ENCODE results near the gene HSPB2. TPM values are rescaled to one million over a fixed set of nuclear protein-coding genes. Genes with fewer than 3 reads are reported as not detected.

The HSPB2 gene
- total RNA-seq, 2 experiments from 2014 or later, result not detected

DNA sequence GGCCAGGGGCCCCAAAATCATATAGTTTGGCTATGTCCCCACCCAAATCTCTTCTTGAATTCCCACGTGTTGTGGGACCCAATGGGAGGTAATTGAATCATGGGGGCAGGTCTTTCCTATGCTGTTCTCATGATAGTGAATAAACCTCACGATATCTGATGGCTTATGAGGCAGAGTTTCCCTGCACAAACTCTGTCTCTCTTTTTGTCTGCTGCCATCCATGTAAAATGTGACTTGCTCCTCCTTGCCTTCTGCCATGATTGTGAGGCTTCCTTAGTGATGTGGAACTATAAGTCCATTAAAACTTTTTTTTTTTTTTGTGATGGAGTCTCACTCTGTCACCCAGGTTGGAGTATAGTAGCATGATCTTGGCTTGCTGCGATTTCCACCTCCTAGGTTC is 39.0 kb downstream of the HSPB2 start:
- no peaks in the 10 kb centered on the region for H3K9me3 Mint-ChIP-seq (ENCODE audit: low read depth)
- DNase-seq, result no peak
- no peak overlapping the region for H3K27ac Mint-ChIP-seq
- no peak overlapping the region for H3K4me3 Mint-ChIP-seq
- ChIA-PET CTCF (no interaction called here), POLR2A (no interaction called here)
- intact Hi-C loops (cut with DNase I, micrococcal nuclease), result no loop called here
- no peaks in the 10 kb centered on the region for H3K36me3 Mint-ChIP-seq (ENCODE audit: low read depth)
- ATAC-seq, result no peak
- H3K27me3 Mint-ChIP-seq, result no peaks in the 10 kb centered on the region
- peaks cover 9% of the 10 kb centered on the region for H3K4me1 Mint-ChIP-seq

DNA sequence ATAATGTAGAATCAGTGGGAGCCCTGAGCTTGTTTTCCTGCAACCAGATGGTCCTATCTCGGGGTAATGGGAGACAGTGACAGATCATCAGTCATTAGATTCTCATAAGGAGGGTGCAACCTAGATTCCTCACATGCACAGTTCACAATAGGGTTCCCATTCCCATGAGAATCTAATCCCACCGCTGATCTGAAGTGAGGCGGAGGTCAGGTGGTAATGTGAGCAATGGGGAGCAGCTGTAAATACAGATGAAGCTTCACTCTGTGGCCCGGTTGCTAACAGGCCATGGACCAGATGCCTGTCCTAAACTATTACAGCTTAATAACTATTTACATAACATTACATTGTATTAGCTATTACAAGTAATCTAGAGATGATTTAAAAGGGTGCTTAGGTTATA is 41.6 kb downstream of the HSPB2 start:
- Mint-ChIP-seq H3K36me3 (ENCODE audit: low read depth) (no peaks in the 10 kb centered on the region), H3K27me3 (no peaks in the 10 kb centered on the region), H3K27ac (no peak overlapping the region), H3K4me3 (no peak overlapping the region), H3K9me3 (ENCODE audit: low read depth) (no peaks in the 10 kb centered on the region), H3K4me1 (peaks cover 9% of the 10 kb centered on the region)
- POLR2A ChIA-PET, result no interaction called here
- no peak for ATAC-seq
- CTCF ChIA-PET, result interaction anchor here (0.6 to 1.1 kb wide), 3 partner anchors 12 to 249 kb away, joined by 3 to 4 read pairs (median 3); no protein-coding TSS in a partner anchor
- intact Hi-C loops (cut with DNase I, micrococcal nuclease), result no loop called here
- no peak for DNase-seq

DNA sequence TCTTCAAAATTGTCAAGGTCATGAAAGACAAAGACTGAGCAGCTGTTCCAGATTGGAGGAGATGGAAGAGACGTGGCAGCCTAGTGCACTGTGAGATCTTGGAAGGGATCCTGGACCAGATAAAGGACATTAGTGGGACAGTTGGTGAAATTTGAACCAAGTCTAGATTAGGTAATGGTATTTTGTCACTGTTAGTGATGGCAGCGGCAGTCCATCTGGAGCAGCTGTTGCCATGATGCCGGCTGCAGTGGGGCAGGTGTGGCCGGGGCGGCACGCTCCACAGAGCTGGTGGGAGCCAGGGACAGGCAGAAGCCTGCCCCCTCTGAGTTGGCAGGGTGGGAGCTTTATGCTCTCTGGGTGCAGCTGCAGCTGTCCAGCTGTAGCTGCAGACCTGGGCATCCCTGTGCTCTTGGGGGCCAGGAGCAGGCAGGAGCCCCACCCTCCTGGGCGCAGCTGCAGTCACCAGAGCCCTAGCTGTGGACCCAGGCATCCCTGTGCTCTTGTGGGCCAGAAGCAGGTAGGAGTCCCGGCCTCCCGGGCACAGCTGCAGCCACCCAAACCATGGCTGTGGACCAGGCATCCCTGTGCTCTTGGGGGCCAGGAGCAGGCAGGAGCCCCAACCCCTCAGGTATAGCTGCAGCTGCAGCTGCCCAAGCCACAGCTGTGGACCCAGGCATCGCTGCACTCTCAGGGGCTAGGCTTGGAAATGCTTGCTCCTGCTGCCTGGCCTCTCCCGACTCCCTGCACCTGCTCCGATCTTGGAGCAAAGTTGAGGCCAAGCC is 45.3 kb downstream of the HSPB2 start:
- Mint-ChIP-seq H3K27ac (no peak overlapping the region), H3K4me1 (no peaks in the 10 kb centered on the region), H3K36me3 (ENCODE audit: low read depth) (no peaks in the 10 kb centered on the region), H3K9me3 (ENCODE audit: low read depth) (no peaks in the 10 kb centered on the region), H3K27me3 (no peaks in the 10 kb centered on the region), H3K4me3 (no peak overlapping the region)
- intact Hi-C loops (cut with DNase I, micrococcal nuclease), result no loop called here
- POLR2A ChIA-PET, result no interaction called here
- CTCF ChIA-PET, result interaction anchor here (0.6 kb wide), 1 partner anchor 20 kb away, joined by 4 read pairs; no protein-coding TSS in a partner anchor
- DNase-seq (no peak), ATAC-seq (no peak)

DNA sequence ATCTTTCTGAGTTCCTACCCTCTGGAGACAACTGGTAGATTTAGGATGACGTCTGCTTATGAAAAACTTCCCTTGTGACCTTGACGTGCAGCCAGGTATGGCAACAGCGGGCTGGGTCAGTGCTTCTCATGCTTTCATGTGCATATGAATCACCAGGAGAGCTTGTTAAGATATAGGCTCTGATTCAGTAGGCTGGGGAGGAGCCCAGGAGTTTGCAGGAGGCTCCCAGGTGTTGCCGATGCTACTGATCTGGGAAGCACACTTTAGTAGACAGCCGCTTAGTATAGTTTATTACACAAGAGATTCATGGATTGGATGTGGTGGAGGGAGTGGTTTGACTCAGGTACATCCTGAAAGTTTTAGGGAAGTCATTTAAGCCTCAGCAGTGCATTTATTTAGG is 48.4 kb downstream of the HSPB2 start:
- Mint-ChIP-seq H3K4me1 (peaks cover 6% of the 10 kb centered on the region), H3K36me3 (ENCODE audit: low read depth) (no peaks in the 10 kb centered on the region), H3K27ac (no peak overlapping the region), H3K4me3 (no peak overlapping the region), H3K27me3 (no peaks in the 10 kb centered on the region), H3K9me3 (ENCODE audit: low read depth) (no peaks in the 10 kb centered on the region)
- intact Hi-C loops (cut with DNase I, micrococcal nuclease), result no loop called here
- no peak for DNase-seq
- ATAC-seq, result no peak
- POLR2A ChIA-PET, result no interaction called here
- CTCF ChIA-PET, result interaction anchor here (1.0 to 1.5 kb wide), 4 partner anchors 11 to 96 kb away, joined by 3 to 6 read pairs (median 4); no protein-coding TSS in a partner anchor

DNA sequence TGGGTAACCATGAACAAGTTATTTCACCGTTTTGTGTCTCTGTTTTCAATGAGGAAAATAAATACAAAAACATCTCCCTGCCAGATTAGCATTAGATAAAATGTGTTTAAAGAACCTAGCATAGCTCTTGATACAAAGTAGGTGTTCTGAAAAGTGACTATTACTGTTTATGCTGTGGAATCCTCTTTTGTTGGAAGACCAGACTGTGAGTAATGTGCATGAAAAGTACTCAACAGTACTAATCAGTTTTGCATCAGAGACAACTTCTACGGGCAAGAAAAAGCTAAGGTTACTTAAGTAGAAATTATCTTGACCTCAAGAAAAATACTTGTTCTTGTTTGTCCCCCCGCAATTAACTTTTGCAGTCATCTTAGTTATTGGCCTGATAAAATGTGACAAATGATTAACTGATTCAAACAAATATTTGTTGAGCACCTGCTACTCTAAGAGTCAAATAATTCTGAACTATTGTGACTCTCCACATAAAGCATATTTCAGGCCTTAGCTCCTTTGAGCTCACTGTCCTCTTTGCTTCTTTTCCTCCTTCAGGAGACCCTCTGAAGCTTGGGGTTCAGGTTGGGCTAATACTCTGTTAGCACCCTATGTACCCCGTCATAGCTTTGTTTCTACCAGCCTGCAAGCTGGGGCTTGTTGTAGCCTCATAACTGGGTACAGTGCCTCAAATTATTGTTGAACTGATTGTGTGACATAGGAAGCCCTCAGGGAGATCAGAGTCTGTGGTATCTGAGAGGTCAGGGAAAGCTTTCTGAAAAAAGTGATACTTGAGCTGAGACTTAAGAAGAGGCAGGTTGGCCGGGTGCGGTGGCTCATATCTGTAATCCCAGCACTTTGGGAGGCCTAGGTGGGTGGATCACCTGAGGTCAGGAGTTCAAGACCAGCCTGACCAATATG is 49.1 kb downstream of the HSPB2 start:
- no peak for ATAC-seq
- Mint-ChIP-seq H3K9me3 (ENCODE audit: low read depth) (no peaks in the 10 kb centered on the region), H3K27ac (no peak overlapping the region), H3K4me3 (no peak overlapping the region), H3K27me3 (no peaks in the 10 kb centered on the region), H3K4me1 (peaks cover 6% of the 10 kb centered on the region), H3K36me3 (ENCODE audit: low read depth) (no peaks in the 10 kb centered on the region)
- intact Hi-C loops (cut with DNase I, micrococcal nuclease), result no loop called here
- ChIA-PET POLR2A (no interaction called here), CTCF (interaction anchor here (1.0 to 1.5 kb wide), 5 partner anchors 10 to 97 kb away, joined by 3 to 6 read pairs (median 4); no protein-coding TSS in a partner anchor)
- DNase-seq, result no peak

Other genes with a start within 250 kb of the HSPB2 start
- 10 to 100 TPM; 39.1 to 53.9 TPM for gene PPP2R1B, start 146.3 kb upstream of the HSPB2 start, total RNA-seq
- 10 to 100 TPM; 30.4 to 41.2 TPM for gene ALG9, start 41.2 kb upstream of the HSPB2 start, total RNA-seq
- 1 to 10 TPM; 5.9 to 6.0 TPM for gene FDXACB1, start 33.6 kb upstream of the HSPB2 start, total RNA-seq
- 10 to 100 TPM; 32.1 to 49.7 TPM for gene CFAP68, start 33.2 kb upstream of the HSPB2 start, total RNA-seq
- not detected for gene CRYAB, start 964 bp upstream of the HSPB2 start, total RNA-seq
- gene C11orf52, start 6.2 kb downstream of the HSPB2 start, total RNA-seq, result not detected
- 10 to 100 TPM in 1 of 2 experiments, 1 to 10 TPM in 1; 10.0 to 14.0 TPM for gene DIXDC1, start 24.6 kb downstream of the HSPB2 start, total RNA-seq
- gene DLAT, start 112.7 kb downstream of the HSPB2 start, total RNA-seq, result 10 to 100 TPM; 47.8 to 49.1 TPM
- under 1 TPM; 0.57 to 0.61 TPM for gene PIH1D2, start 161.3 kb downstream of the HSPB2 start, total RNA-seq
- 10 to 100 TPM; 23.7 to 45.3 TPM for gene NKAPD1, start 161.6 kb downstream of the HSPB2 start, total RNA-seq
- 10 to 100 TPM; 50.5 to 52.6 TPM for gene TIMM8B, start 174.0 kb downstream of the HSPB2 start, total RNA-seq
- gene SDHD, start 174.1 kb downstream of the HSPB2 start, total RNA-seq, result 10 to 100 TPM; 79.8 to 84.9 TPM